Activated CD8-positive, alpha-beta memory T cell treated with anti-CD3 and anti-CD28 coated beads for 4 hours (primary cell): ENCODE data around the gene ARRB1.
A peak's percentile ranks its signal among the peaks of the same experiment; 100 is the strongest.
"Not testable (repeated sequence)": the region's sequence is repeated elsewhere in the genome, so short reads cannot be mapped to it uniquely, and the experiment has no call there.

Source experiments
- DNase-seq, 2 donors: peaks; one replicate each; pipeline ENCODE4 v3.0.0-alpha.2; 2020; ENCODE audit warnings: low read depth in 2 of 2

ARRB1 gene

DNA sequence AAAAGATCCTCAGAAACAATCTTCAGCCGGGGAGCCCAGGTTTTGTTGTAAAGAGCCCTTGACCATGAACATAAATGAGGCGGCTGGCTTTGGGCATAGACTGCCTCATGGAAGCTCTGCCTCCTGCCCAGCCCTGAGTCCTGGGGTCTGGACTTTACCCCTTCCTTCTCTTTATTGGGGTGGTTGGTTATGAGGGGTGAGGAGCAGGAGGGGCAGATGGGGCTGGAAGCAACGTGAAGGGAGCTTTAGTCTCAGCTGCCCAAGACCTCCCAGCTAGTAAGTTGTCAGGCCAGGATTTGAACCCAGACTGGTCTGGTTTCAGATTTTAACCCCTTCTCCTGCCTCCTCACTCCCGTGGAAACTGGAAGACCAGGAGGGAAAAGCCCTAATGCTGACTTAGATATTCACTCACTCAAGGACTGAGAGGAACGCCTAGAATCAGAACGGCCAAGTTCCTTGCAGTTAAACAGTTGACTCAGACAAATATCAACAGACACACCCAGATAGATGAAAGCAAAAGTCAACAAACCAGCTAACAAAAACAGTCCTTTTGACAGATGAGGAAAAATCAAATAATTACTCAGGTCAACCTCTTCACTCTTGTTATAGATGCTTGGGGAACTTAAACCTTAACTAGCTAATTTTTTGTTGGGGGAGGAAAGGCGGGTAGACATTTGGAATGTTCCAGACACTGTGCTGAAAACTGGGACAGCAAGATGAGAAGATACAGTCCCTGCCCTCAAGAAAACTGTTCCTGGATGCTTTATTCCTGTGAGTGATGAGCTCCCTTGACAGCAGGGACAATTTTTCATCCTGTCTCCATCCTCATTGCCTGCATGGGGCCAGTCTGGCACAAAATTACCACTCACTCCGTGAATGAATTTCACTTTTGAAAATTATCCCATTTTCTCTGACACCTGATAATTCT is 20.8 kb upstream of the ARRB1 start:
- DNase-seq = no peak

DNA sequence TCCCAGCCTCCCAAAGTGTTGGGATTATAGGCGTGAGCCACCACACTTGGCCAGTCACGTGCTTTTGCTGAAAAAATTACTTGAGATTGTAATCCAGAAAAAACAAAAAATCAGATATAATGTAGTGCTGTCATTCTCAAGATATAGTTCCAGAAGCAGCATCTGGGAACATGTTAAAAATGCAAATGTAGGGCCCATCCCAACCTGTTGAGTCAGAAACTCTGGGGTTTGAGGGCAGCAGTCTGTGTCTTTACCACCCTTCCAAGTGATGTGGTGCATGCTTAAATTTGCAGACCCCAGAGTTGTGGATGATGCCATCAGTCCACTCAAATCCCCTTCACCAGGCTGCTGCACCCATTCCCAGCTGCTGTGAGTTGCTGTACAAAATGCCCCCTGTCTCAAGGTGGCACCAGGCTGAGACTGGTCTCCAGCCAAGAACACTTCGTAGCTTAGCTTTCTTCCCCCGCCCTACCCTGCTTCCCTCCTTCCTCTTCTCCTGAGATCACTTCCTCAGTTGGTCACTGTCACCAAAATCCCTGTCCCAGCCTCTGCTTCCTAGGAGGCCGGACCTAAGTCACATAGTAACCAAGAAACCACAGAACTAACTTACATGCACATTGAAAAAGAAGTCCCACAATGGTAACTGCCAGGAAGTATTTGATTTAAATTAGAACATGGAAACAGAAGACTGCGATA is 18.2 kb upstream of the ARRB1 start:
- DNase-seq = no peak

DNA sequence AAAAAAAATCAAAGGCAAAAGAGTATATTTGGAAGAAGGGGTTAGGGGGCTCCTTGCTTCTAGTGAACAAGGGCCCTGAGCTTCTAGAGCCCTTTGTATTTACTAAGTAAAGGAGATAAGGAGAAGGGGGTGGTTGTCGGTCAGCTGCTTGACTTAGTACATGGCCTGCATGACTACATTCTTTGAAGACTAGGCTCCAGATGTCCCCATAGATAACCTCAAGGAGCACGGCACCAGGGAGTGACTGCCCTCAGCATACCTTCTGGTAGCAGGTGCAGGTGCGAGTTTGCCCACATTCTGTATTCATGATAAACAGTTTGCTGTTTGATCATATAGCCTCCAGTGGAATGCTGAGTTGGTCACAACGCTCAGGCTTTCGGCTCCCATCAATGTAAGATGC is 15.4 kb upstream of the ARRB1 start:
- DNase-seq = not testable (repeated sequence)

DNA sequence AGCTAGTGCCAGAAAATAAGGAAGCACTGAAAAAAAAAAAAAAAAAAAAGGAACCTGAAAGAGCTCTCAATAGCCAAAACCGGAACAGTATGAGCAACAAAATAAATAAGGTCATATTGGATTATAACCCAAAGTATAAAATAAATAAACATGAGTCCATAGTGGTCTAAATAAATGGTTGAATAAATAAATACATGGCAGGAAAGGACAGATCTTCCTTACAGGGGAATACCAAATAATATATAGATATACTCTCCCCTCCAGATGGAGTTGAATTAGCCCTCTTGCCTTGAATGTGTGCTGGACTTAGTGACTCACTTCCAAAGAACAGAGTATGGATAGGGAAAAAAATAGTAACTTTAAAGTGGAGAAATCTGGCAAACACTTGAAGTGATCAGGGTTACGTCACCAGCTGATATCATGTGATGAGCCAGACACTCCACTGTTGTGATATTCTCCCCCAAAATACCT is 14.3 kb upstream of the ARRB1 start:
- no peak for DNase-seq

DNA sequence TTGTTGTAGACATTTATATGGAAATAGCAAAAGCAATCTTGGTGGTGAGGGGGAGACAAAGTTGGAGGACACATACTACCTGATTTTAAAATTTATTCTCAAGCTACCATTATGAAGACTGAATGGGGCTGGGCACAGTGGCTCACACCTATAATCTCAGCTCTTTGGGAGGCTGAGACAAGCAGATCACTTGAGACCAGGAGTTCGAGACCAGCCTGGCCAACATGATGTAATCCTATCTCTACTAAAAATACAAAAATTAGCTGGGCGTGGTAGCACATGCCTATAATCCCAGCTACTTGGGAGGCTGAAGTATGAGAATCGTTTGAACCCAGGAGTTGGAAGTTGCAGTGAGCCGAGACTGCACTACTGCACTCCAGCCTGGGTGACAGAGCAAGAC is 10.8 kb upstream of the ARRB1 start:
- DNase-seq = not testable (repeated sequence)

DNA sequence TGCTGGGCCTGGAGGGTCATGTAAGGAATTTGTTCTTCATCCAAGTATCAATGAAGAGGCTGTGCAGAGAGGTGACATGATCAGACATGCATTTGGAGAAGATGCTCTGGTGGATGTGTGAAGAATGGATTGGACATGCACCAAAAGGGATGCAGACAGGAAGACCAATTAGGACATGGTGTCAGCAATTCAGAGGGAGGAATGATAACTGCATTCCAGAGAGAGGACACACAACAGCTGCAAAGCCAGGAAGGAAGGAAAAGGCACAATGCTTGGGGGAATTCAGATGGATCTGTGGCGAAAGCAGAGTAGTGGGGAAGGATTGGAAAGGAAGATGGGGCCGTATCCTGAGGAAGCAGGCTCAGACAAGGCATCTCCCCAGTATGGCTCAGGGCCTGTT is 5.2 kb upstream of the ARRB1 start:
- DNase-seq = no peak

DNA sequence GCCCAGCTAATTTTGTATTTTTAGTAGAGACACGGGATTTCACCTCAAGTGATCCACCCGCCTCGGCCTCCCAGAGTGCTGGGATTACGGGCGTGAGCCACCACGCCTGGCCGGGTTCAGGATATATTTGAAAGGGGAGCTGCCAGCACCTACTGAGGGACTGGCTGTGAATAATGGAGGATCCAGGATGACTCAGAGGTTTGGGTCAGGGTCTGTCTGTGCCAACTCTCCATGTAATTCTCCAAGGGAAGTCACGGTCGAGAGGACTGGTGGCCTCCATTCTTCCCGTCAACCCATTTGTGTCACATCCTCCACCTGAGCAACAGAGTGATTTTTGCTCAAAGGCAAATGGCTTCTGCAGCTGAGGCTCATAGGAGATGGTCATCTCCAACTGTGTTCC is 3.6 kb upstream of the ARRB1 start:
- no peak for DNase-seq

DNA sequence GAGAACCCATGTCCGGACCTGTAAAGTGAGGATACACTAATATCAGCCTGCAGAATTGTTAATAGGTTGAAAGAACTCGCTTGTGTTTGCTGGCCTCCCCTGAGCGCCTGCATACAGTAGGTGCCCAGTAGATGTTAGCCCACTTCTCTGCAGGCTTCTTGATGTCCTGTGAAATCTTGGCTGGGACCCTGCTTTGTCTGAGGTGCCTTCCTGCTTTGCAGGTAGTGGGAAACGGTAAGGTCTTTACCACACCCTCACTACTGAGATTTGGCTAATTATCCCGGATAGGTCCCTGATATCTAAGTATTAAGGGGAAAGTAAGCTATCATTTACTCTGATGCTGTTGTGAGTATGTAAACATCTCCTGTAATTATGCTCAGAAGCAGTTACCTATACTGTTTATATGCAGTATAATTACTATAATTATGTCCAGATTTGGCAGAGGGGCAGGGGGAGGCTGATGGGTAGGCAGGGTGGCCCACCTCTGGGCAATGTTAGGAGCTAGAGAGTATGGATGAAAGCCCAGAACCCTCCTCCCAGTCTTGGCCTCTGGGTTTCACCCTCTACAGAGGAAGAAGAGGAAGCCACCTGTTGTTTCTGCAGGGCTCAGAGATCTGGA is 1.2 kb upstream of the ARRB1 start:
- DNase-seq = no peak

DNA sequence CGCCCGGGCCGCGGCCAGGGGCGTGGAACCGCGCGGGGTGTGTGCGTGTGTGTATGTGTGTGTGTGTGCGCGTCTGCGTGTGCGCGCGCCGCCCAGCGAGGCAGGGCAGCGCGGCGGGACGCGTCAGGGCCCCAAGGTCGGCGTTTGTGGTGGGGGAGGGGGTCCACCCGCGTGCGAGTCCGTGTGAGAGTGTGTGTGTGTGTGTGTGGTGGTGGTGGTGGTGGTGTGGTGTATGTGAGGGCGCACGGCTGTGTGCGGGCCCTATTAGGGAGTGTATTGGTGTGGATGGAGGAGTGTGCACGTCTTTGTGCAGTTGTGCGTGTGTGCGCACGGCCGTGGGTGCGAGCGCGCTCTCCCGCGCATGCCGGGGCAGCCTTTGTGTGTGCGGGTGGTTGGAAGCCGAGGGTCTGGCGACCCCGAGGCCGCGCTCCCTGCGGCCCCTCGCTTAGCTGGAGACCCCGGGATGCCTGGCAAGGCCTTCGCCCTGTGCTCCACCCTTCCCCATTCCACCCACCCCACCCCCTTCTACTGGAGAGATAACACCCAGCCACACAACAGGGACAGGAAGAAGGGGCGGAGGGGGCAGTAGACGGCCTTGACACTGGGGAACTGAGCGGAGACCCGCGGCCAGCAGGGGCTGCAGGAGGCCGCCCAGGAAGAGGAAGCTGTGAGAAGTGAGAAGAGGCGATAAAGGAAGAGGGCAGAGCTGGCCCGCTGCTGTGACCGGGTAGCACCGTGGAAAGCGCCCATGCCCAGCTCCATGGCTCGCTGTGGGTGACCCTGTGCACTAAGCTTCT is 528 bp upstream of the ARRB1 start:
- peak in 1 of 2 donors; percentile 20 for DNase-seq

DNA sequence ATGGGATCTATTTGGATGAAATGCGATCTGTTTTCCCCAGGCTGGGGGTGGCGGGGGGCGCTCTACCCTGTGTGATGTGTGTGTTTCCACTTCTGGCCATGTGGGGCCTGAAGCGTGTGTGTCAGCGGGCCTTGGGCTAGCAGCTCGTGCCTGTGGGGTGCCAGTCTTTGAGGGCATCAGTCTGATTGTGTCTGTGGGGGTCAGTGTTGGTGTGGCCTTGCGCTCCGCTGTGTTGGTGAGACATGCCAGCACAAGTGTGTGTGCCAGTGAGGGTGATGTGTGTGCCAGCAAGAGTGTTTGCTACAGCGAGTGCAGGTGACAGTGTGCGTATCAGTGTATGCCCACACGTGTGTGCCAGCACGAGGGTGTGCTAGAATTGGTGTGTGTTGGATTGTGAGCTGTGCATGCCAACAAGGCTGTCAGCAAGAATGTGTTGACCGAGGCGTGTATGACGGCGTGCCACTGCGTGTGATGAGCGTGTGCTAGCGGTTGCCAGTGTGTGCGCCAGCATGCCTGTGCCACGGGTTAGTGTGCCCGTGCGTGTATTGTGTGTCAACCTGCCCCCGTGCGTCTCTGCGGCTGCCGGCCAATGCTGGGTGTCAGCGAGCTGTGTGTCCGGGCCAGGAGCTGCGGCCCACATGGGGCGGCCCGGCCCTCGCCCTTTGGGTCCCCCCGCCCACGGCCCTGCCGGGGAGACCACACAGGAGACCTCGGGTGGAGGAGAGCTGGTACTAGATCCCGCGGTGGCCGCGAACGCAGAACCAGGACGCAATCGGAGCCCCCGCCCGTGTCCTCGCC is 519 bp downstream of the ARRB1 start:
- DNase-seq = no peak

DNA sequence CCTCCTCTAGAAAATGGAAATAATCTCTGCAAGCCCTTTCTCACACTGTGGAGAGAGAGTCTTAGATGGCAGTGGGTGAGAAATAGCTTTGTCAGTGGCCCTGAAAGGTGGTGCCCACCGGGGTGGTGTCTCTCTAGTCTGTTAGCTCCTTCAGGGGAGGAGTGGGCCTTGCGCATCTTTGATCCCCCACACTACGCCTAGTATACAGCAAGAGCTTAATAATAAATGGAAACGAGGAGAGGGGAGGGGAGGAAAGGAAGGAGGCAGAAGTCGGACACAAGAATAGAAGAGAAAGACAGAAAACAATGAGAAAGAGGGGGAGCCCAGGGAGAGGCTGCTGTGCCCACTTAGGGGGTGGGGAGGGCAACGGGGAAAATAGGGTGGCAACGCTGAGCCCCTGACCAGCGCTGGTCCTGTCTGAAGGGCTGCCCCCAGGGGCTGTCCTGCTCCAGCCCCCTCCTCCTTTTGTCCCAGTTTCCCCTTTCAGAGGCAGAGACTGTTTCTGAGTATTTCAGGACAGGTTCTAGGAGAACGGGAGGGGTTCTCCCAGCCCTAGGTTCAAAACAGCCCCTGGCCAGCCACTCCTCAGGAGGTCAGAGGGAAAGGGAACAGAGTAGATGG is 1.2 kb downstream of the ARRB1 start:
- DNase-seq = no peak

DNA sequence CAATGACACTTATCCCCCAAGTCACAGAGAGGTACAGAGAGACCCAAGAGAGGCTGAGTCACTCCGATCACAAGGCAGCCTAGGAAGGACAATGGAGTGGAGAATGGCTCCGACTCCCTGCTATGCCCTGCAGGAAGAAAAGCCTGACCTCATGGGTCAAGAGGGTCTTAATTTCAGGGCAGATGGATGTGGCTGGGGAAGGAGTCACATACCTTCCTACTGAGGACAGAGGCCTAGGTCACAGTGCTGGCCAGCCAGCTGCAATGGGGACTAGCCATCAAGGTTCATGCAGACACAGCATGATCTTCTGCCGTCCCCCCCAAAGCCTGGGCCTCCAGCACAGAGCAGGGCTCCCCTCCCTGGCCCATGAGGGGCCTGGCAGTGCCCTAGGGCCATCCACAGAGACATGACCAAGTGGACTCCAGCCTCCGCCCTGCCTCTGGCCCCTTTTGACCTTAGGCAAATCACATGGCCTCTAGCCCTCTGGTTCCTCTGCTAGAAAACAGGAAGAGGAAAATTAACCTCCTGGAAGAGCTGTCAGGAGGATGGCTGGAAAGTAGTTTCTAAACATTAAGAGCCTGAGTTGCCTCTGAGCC is 1.8 kb downstream of the ARRB1 start:
- DNase-seq = no peak

DNA sequence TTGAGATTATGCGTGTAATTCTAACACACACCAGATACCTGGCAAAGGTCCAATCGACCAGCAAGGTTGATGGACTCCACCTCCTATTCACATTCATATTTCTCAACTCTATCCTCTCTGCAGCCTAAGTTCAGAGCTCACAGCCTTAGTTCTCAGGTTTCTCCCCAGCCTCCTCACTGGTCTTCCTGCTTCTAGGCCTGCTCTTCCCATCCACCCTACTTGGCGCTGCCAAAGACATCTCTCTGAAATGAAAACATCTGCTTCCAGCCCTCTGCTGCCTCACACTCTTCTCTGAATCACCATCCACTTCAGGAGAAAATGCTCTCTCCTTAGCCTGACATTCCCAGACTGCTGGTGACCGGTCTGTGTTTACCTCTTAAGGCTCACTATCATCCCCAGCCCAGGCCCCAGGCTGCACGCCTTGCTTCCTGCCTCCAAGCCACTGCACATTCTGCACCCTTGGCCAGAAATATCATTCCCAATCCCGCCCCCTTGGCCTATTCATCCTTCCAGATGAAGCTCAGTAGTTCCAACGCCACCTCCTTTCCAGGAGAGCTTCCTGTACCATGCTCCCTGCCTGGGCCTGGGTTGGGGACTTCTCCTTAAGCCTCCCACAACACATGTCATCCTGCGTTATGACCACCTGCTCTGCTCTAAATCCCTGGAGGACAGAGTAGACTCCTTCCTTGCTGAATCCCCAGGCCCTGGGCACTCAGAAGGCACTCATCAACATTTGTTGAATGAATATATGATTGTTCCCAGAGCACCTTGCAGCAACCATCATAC is 3.5 kb downstream of the ARRB1 start:
- DNase-seq = no peak

DNA sequence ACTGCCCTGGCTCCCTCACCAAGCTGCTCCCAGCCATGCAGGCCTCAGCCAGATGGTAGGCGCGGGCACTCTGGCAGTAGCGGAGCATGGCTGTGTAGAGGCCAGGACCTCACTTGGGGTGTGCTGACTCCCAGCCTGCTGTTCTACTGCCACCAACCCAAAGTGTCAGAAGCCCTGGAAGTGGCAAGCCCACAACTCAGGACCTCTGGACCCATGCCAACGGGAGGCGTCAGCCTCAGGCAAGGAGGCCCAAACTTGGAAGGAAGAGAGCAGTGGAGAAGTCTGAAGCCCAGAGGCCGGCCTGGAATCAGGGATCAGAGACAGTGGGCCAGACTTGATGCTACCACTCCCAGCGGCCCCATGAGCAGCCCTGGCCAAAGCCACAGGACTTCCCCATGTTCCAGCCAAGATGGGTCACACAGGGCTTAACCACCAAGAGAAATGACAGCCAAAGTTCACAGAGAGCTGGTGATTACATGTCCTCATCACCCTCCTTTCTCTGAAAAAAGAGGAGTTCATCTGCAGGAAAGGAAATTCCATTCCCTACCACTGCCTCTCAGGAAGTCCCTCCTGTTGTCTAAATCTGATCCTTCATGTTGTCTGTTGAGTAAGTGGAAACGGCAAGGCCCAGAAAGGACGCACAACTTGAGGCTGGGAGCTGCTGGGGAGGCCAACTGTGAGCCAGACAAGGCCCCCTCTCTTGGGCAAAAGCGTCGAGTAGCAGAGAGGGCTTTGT is 4.4 kb downstream of the ARRB1 start:
- no peak for DNase-seq

DNA sequence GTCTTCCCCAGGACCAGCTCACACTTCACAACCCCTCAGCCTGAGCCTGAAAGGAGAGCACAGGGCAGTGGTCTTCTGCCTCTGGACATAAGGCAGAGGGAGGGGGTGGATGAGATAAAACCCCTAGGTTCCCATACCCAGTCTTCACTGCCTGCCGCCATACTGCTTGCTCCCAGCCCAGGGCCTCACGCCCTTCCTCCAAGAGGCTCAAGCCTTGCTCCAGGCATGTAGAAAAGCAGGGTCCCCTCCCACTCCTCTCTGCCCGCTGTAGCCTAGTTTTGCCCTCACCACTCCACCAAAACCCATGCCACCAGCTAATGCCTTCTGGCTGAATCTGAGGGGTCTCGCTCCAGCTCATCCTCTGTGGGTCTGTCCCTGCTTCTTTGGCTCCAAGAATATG is 5.2 kb downstream of the ARRB1 start:
- no peak for DNase-seq

DNA sequence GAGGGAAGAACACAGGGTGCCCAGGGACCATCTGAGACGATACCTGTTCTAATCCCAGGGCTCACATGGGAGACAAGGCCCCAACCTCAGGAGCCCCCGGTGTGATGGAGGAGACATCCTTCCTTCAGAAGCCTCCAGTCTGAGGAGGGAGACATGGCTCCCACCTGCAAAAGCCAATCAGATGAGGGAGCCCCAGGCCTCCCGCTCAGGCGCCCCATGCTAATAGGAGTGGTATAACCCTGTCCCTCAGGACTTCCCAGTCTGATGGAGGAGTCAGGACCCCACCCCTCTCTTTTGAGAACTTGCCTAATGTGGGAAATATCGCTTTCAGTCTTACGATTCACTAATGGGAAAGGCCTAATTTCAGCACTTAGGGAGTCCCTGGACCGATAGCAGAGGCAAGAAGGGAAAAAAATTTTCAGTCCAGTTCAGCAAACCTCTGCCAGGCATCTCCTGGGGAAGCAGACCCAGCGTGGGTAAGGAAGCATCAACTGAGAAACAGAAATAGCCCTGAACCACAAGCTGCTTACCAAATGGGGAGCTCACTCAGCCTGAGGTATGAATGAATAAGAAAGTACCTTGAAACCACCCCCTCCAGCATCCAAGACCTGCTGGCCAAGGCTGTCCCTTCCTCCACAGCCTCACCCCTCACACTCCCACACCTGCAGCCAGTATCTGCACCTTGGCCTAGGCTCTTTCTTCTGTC is 5.9 kb downstream of the ARRB1 start:
- no peak for DNase-seq

DNA sequence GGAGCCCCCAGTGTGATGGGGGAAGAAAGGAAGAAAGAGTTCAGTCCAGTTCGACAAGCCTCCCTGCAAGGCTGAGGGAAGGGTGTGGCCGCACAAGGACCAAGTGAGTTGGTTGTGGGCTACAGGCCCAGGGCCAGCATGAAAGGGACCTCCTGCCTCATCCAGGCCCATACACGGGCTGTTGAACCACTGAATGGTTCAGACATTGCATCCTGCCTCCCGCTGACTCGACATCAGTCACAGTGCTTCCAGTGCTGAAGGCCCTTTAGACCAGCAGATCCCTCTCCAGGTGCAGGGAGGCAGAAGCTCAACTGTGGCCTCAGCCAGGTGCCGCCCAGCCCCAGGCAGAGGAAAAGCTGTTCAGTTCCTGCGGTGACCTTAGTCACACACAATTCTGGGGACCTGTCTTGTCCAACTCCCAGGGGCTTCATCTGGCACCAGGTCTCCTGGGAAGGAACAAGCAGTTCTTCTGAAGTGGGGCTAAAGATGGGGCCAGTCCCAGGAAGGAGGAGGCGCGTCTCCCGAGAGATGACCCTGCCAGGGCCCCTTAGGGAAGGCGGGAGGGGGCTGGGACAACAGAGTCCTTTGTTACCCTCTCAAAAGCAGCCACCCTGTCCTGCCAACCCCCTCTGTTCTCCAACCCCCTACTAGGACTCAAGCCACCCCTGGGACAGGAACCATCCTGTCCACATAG is 6.6 kb downstream of the ARRB1 start:
- DNase-seq = no peak
